ENCODE results near the gene CCSER1.

Gene CCSER1

GRCh38 chr4:90799895-90800294 is 672.7 kb downstream of the CCSER1 start:
- no peaks in the 10 kb centered on the region for H3K36me3 ChIP-seq (ENCODE audit: insufficient read depth, low read length)
- no peak for TF ChIP-seq CTCF (IDR thresholded peaks at IDR 0.05; ENCODE audit: low read length)
- TF ChIP-seq EZH2 (IDR thresholded peaks at IDR 0.05; ENCODE audit: borderline replicate concordance, low read length) = no peak
- no peaks in the 10 kb centered on the region for H3K9me3 ChIP-seq (ENCODE audit: low read length)
- H3F3A ChIP-seq (ENCODE audit: insufficient read depth, low read length) = no peaks in the 10 kb centered on the region
- no peaks in the 10 kb centered on the region for H3K79me2 ChIP-seq (ENCODE audit: insufficient read depth, low read length)
- no peaks in the 10 kb centered on the region for H4K20me1 ChIP-seq (ENCODE audit: insufficient read depth, low read length)
- no peak overlapping the region for H3K4me2 ChIP-seq (ENCODE audit: low read length)
- H3K9ac ChIP-seq (ENCODE audit: low read length) = no peak overlapping the region
- no peak overlapping the region for H3K27ac ChIP-seq (ENCODE audit: low read depth, low read length, poor library complexity, severe bottlenecking)
- no peaks in the 10 kb centered on the region for H3K9me2 ChIP-seq (ENCODE audit: low read depth, low read length)
- H3K4me3 ChIP-seq (ENCODE audit: low read depth, low read length, poor library complexity, severe bottlenecking) = no peak overlapping the region
- H2AFZ ChIP-seq (ENCODE audit: low read length) = no peak overlapping the region
- no peaks in the 10 kb centered on the region for H3K27me3 ChIP-seq (ENCODE audit: insufficient read depth, low read length)
- H3K4me1 ChIP-seq (ENCODE audit: insufficient read depth, low read length, severe bottlenecking) = no peaks in the 10 kb centered on the region

GRCh38 chr4:90815569-90815968 is 688.4 kb downstream of the CCSER1 start:
- no peaks in the 10 kb centered on the region for H3K36me3 ChIP-seq (ENCODE audit: insufficient read depth, low read length)
- no peak for TF ChIP-seq EZH2 (IDR thresholded peaks at IDR 0.05; ENCODE audit: borderline replicate concordance, low read length)
- no peak for TF ChIP-seq CTCF (IDR thresholded peaks at IDR 0.05; ENCODE audit: low read length)
- H3K9ac ChIP-seq (ENCODE audit: low read length) = no peak overlapping the region
- no peaks in the 10 kb centered on the region for H4K20me1 ChIP-seq (ENCODE audit: insufficient read depth, low read length)
- H3K4me2 ChIP-seq (ENCODE audit: low read length) = no peak overlapping the region
- no peak overlapping the region for H3K4me3 ChIP-seq (ENCODE audit: low read depth, low read length, poor library complexity, severe bottlenecking)
- H3K4me1 ChIP-seq (ENCODE audit: insufficient read depth, low read length, severe bottlenecking) = no peaks in the 10 kb centered on the region
- H3F3A ChIP-seq (ENCODE audit: insufficient read depth, low read length) = no peaks in the 10 kb centered on the region
- no peaks in the 10 kb centered on the region for H3K79me2 ChIP-seq (ENCODE audit: insufficient read depth, low read length)
- no peak overlapping the region for H2AFZ ChIP-seq (ENCODE audit: low read length)
- H3K27ac ChIP-seq (ENCODE audit: low read depth, low read length, poor library complexity, severe bottlenecking) = no peak overlapping the region
- no peaks in the 10 kb centered on the region for H3K9me3 ChIP-seq (ENCODE audit: low read length)
- no peaks in the 10 kb centered on the region for H3K9me2 ChIP-seq (ENCODE audit: low read depth, low read length)
- H3K27me3 ChIP-seq (ENCODE audit: insufficient read depth, low read length) = no peaks in the 10 kb centered on the region

- H3K79me2 ChIP-seq (ENCODE audit: insufficient read depth, low read length) = no peaks in the 10 kb centered on the region
- no peaks in the 10 kb centered on the region for H3F3A ChIP-seq (ENCODE audit: insufficient read depth, low read length)
- H3K27me3 ChIP-seq (ENCODE audit: insufficient read depth, low read length) = no peaks in the 10 kb centered on the region
- no peak overlapping the region for H2AFZ ChIP-seq (ENCODE audit: low read length)
- H3K9me3 ChIP-seq (ENCODE audit: low read length) = no peaks in the 10 kb centered on the region
- no peak overlapping the region for H3K9ac ChIP-seq (ENCODE audit: low read length)
- H3K9me2 ChIP-seq (ENCODE audit: low read depth, low read length) = no peaks in the 10 kb centered on the region
- H3K36me3 ChIP-seq (ENCODE audit: insufficient read depth, low read length) = no peaks in the 10 kb centered on the region
- no peak overlapping the region for H3K4me3 ChIP-seq (ENCODE audit: low read depth, low read length, poor library complexity, severe bottlenecking)
- H3K27ac ChIP-seq (ENCODE audit: low read depth, low read length, poor library complexity, severe bottlenecking) = no peak overlapping the region
- no peaks in the 10 kb centered on the region for H4K20me1 ChIP-seq (ENCODE audit: insufficient read depth, low read length)
- no peak for TF ChIP-seq CTCF (IDR thresholded peaks at IDR 0.05; ENCODE audit: low read length)
- TF ChIP-seq EZH2 (IDR thresholded peaks at IDR 0.05; ENCODE audit: borderline replicate concordance, low read length) = no peak
- no peak overlapping the region for H3K4me2 ChIP-seq (ENCODE audit: low read length)
- no peaks in the 10 kb centered on the region for H3K4me1 ChIP-seq (ENCODE audit: insufficient read depth, low read length, severe bottlenecking)
These were observed 689.6 kb downstream of the CCSER1 start for GRCh38 chr4:90816754-90817153.

All from OCI-LY1 (cell line).